Activated naive CD4-positive, alpha-beta T cell treated with anti-CD3 and anti-CD28 coated beads, Interleukin-2, amount 10 ng/mL, durations not matched to agents 7 days and 5 days (primary cell): ENCODE results near the gene NR1H2.

Experiments
- CTCF ChIA-PET: fragments of 350-600 bp; sonication (Branson Sonifier 250); formaldehyde crosslinking; loops from one replicate; lab custom pipeline; 2021; ENCODE audit warnings: antibody characterized with exemption; lab: Charles Lee
- DNase-seq: peaks from one replicate; pipeline ENCODE4 v3.0.0-alpha.2; 2020
- H3K27ac Mint-ChIP-seq: one replicate; pipeline ENCODE4 v1.8.0; 2021; ENCODE audit warnings: mild to moderate bottlenecking, moderate library complexity, mixed read lengths
- H3K27me3 Mint-ChIP-seq: one replicate; pipeline ENCODE4 v1.8.0; 2021; ENCODE audit warnings: mild to moderate bottlenecking, mixed read lengths
- H3K36me3 Mint-ChIP-seq: one replicate; pipeline ENCODE4 v1.8.0; 2021; ENCODE audit warnings: mixed read lengths
- H3K4me1 Mint-ChIP-seq: one replicate; pipeline ENCODE4 v1.8.0; 2021; ENCODE audit warnings: mixed read lengths
- H3K4me3 Mint-ChIP-seq: one replicate; pipeline ENCODE4 v1.8.0; 2021; ENCODE audit warnings: mild to moderate bottlenecking, moderate library complexity, mixed read lengths
- H3K9me3 Mint-ChIP-seq: one replicate; pipeline ENCODE4 v1.8.0; 2021; ENCODE audit warnings: mixed read lengths

The NR1H2 gene

GRCh38 chr19:50357178-50358100 lies 18.8 kb upstream of the NR1H2 start:
- H3K27me3 Mint-ChIP-seq, result peaks cover 11% of the 10 kb centered on the region

GRCh38 chr19:50358483-50359327 lies 17.6 kb upstream of the NR1H2 start:
- peaks cover 10% of the 10 kb centered on the region for H3K36me3 Mint-ChIP-seq
- H3K27ac Mint-ChIP-seq, result peak overlapping the region; percentile 98
- H3K4me3 Mint-ChIP-seq, result peak overlapping the region; percentile 81
- peak; percentile 77 for DNase-seq
- no peaks in the 10 kb centered on the region for H3K9me3 Mint-ChIP-seq
- peaks cover 65% of the 10 kb centered on the region for H3K4me1 Mint-ChIP-seq
- peaks cover 11% of the 10 kb centered on the region for H3K27me3 Mint-ChIP-seq
- CTCF ChIA-PET, result interaction anchor here (1.2 to 2.9 kb wide), 4 partner anchors 10 to 199 kb away, joined by 3 to 28 read pairs (median 14); no protein-coding TSS in a partner anchor

More at GRCh38 chr19:50357178-50358100, 18.8 kb upstream of the NR1H2 start:
- Mint-ChIP-seq H3K27ac (peak overlapping the region; percentile 98), H3K4me1 (peaks cover 53% of the 10 kb centered on the region), H3K9me3 (no peaks in the 10 kb centered on the region), H3K36me3 (peaks cover 7% of the 10 kb centered on the region), H3K4me3 (peak overlapping the region; percentile 81)
- peak; percentile 90 for DNase-seq
- CTCF ChIA-PET, result interaction anchor here (0.9 to 2.9 kb wide), 14 partner anchors 10 to 198 kb away, joined by 3 to 28 read pairs (median 6); partner anchors contain the start of genes KCNC3, NR1H2 and POLD1

GRCh38 chr19:50359328-50359818 lies 16.9 kb upstream of the NR1H2 start:
- peaks cover 10% of the 10 kb centered on the region for H3K36me3 Mint-ChIP-seq
- DNase-seq, result no peak
- peak overlapping the region; percentile 81 for H3K4me3 Mint-ChIP-seq
- CTCF ChIA-PET, result interaction anchor here (1.2 kb wide), 1 partner anchor 198 kb away, joined by 3 read pairs; no protein-coding TSS in a partner anchor
- peaks cover 11% of the 10 kb centered on the region for H3K27me3 Mint-ChIP-seq
- peak overlapping the region; percentile 98 for H3K27ac Mint-ChIP-seq
- peaks cover 69% of the 10 kb centered on the region for H3K4me1 Mint-ChIP-seq
- H3K9me3 Mint-ChIP-seq, result no peaks in the 10 kb centered on the region

- Mint-ChIP-seq H3K27me3 (peaks cover 11% of the 10 kb centered on the region), H3K4me1 (peaks cover 87% of the 10 kb centered on the region), H3K4me3 (no peak overlapping the region), H3K9me3 (no peaks in the 10 kb centered on the region), H3K36me3 (peaks cover 10% of the 10 kb centered on the region), H3K27ac (no peak overlapping the region)
- CTCF ChIA-PET, result interaction anchor here (1.2 to 2.1 kb wide), 4 partner anchors 10 to 195 kb away, joined by 3 to 8 read pairs (median 4); no protein-coding TSS in a partner anchor
- DNase-seq, result no peak
These were observed 14.8 kb upstream of the NR1H2 start for GRCh38 chr19:50361290-50362029.

- Mint-ChIP-seq H3K9me3 (no peaks in the 10 kb centered on the region), H3K27ac (peak overlapping the region; percentile 59), H3K36me3 (peaks cover 10% of the 10 kb centered on the region), H3K27me3 (peaks cover 11% of the 10 kb centered on the region), H3K4me3 (no peak overlapping the region), H3K4me1 (peaks cover 85% of the 10 kb centered on the region)
- no peak for DNase-seq
- CTCF ChIA-PET, result interaction anchor here (1.2 to 2.1 kb wide), 3 partner anchors 23 to 194 kb away, joined by 3 to 8 read pairs (median 4); no protein-coding TSS in a partner anchor
These were observed 14.2 kb upstream of the NR1H2 start for GRCh38 chr19:50362030-50362412.

GRCh38 chr19:50362656-50363424 lies 13.4 kb upstream of the NR1H2 start:
- H3K27me3 Mint-ChIP-seq, result peaks cover 7% of the 10 kb centered on the region
- peaks cover 10% of the 10 kb centered on the region for H3K36me3 Mint-ChIP-seq
- DNase-seq, result no peak
- no peak overlapping the region for H3K4me3 Mint-ChIP-seq
- peak overlapping the region; percentile 68 for H3K27ac Mint-ChIP-seq
- H3K4me1 Mint-ChIP-seq, result peaks cover 85% of the 10 kb centered on the region
- CTCF ChIA-PET, result interaction anchor here (1.6 to 2.1 kb wide), 2 partner anchors 98 to 193 kb away, joined by 4 to 8 read pairs; no protein-coding TSS in a partner anchor
- H3K9me3 Mint-ChIP-seq, result no peaks in the 10 kb centered on the region

- no peak for DNase-seq
- Mint-ChIP-seq H3K36me3 (peaks cover 5% of the 10 kb centered on the region), H3K27ac (peak within 1 kb of the TSS; percentile 85), H3K4me3 (peak within 1 kb of the TSS; percentile 5), H3K9me3 (no peaks in the 10 kb centered on the region), H3K27me3 (no peaks in the 10 kb centered on the region), H3K4me1 (peaks cover 73% of the 10 kb centered on the region)
- CTCF ChIA-PET, result interaction anchor here (0.6 to 4.2 kb wide), 4 partner anchors 8 to 97 kb away, joined by 3 to 20 read pairs (median 6); no protein-coding TSS in a partner anchor
These were observed 10.6 kb upstream of the NR1H2 start, which contains the start of gene NAPSA for GRCh38 chr19:50365434-50366306. Gene NAPSA (minus strand): TSS chr19:50365639. CDS start chr19:50365621, 18 bp downstream.

GRCh38 chr19:50368649-50369570 lies 7.3 kb upstream of the NR1H2 start:
- Mint-ChIP-seq H3K27ac (peak overlapping the region; percentile 91), H3K27me3 (no peaks in the 10 kb centered on the region), H3K4me1 (peaks cover 42% of the 10 kb centered on the region), H3K4me3 (peak overlapping the region; percentile 88), H3K36me3 (no peaks in the 10 kb centered on the region), H3K9me3 (no peaks in the 10 kb centered on the region)
- peak; percentile 87 for DNase-seq
- CTCF ChIA-PET, result interaction anchor here (1.4 to 4.2 kb wide), 5 partner anchors 11 to 93 kb away, joined by 3 to 20 read pairs (median 7); no protein-coding TSS in a partner anchor

- CTCF ChIA-PET, result interaction anchor here (0.5 kb wide), 1 partner anchor 20 kb away, joined by 3 read pairs; no protein-coding TSS in a partner anchor
- DNase-seq, result no peak
- Mint-ChIP-seq H3K27ac (no peak overlapping the region), H3K27me3 (no peaks in the 10 kb centered on the region), H3K36me3 (peaks cover 2% of the 10 kb centered on the region), H3K9me3 (no peaks in the 10 kb centered on the region), H3K4me3 (no peak overlapping the region), H3K4me1 (peaks cover 37% of the 10 kb centered on the region)
These were observed 4.3 kb upstream of the NR1H2 start for GRCh38 chr19:50371914-50372475.

- peaks cover 40% of the 10 kb centered on the region for H3K36me3 Mint-ChIP-seq
- peak; percentile 72 for DNase-seq
These were observed 799 bp downstream of the NR1H2 start for GRCh38 chr19:50377051-50377461.

More at GRCh38 chr19:50377051-50377461, 799 bp downstream of the NR1H2 start:
- peaks cover 30% of the 10 kb centered on the region for H3K4me1 Mint-ChIP-seq
- H3K4me3 Mint-ChIP-seq, result peak overlapping the region; percentile 90
- CTCF ChIA-PET, result no interaction called here
- H3K27me3 Mint-ChIP-seq, result no peaks in the 10 kb centered on the region
- peak overlapping the region; percentile 98 for H3K27ac Mint-ChIP-seq
- no peaks in the 10 kb centered on the region for H3K9me3 Mint-ChIP-seq
